A549 (cell line): ENCODE results near the gene CDH4.

Source experiments
- HEYL ChIP-seq: fragments of 250-450 bp; sonication (Bioruptor Pico); IDR thresholded peaks from 2 replicates; pipeline ENCODE4 v1.8.0; 2021; ENCODE audit warnings: mild to moderate bottlenecking, moderate library complexity
- MAX ChIP-seq: IDR thresholded peaks from 2 replicates; pipeline ENCODE4 v1.6.1; 2012
- POLR2A ChIP-seq: IDR thresholded peaks from 2 replicates; pipeline ENCODE4 v1.6.1; 2012; ENCODE audit warnings: mild to moderate bottlenecking, low read length
- SMC3 ChIP-seq: fragments of >200 bp; sonication (Bioruptor Twin); formaldehyde crosslinking; IDR thresholded peaks from 3 replicates; pipeline ENCODE4 v1.6.1; 2018; ENCODE audit warnings: inconsistent platforms
- TF ChIP-seq, protein P1 (sequence below): fragments of 450-650 bp; IDR thresholded peaks from 2 replicates; pipeline ENCODE4 v1.6.1; 2014; ENCODE audit warnings: antibody characterized with exemption
- TF ChIP-seq, protein P2 (sequence below): fragments of >200 bp; sonication (Bioruptor Twin); formaldehyde crosslinking; IDR thresholded peaks from 3 replicates; pipeline ENCODE4 v1.5.1; 2016

- TF ChIP-seq HEYL (CRISPR knock-in tag) (no peak), SMC3 (no peak), POLR2A (no peak), MAX (no peak)
- TF ChIP-seq, protein P1, sequence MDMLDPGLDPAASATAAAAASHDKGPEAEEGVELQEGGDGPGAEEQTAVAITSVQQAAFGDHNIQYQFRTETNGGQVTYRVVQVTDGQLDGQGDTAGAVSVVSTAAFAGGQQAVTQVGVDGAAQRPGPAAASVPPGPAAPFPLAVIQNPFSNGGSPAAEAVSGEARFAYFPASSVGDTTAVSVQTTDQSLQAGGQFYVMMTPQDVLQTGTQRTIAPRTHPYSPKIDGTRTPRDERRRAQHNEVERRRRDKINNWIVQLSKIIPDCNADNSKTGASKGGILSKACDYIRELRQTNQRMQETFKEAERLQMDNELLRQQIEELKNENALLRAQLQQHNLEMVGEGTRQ = no peak
- TF ChIP-seq, protein P2, sequence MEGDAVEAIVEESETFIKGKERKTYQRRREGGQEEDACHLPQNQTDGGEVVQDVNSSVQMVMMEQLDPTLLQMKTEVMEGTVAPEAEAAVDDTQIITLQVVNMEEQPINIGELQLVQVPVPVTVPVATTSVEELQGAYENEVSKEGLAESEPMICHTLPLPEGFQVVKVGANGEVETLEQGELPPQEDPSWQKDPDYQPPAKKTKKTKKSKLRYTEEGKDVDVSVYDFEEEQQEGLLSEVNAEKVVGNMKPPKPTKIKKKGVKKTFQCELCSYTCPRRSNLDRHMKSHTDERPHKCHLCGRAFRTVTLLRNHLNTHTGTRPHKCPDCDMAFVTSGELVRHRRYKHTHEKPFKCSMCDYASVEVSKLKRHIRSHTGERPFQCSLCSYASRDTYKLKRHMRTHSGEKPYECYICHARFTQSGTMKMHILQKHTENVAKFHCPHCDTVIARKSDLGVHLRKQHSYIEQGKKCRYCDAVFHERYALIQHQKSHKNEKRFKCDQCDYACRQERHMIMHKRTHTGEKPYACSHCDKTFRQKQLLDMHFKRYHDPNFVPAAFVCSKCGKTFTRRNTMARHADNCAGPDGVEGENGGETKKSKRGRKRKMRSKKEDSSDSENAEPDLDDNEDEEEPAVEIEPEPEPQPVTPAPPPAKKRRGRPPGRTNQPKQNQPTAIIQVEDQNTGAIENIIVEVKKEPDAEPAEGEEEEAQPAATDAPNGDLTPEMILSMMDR = no peak
These were observed 118.8 kb downstream of the CDH4 start for GRCh38 chr20:61370841-61371303.
